K562 (cell line): Measurements from ENCODE around the gene GLMP. TPM values are rescaled to one million over a fixed set of nuclear protein-coding genes. Genes with fewer than 3 reads are reported as not detected.

Experiments used
- ATAC-seq: fragments of 200-7000 bp; cut with Tn5 transposase; 3 replicates; pipeline ENCODE4 v1.9.1; 2020; ENCODE audit warnings: moderate library complexity
- BruUV-seq: library from RNA; stranded (reverse); fragments of 400-500 nt; replicated peaks from 2 replicates; lab custom pipeline; 2021; lab: Mats Ljungman, UMichigan
- CTCF ChIA-PET: fragments of 300-600 bp; formaldehyde crosslinking; extraction: SDS; loops from one replicate; lab custom pipeline; 2021; ENCODE audit warnings: low intra/inter-chr PET ratio; lab: Yijun Ruan, JAX
- POLR2A ChIA-PET: fragments of 300-600, 350-650 bp; sonication (Branson Sonifier 250); formaldehyde crosslinking; extraction: SDS; loops from one replicate; lab custom pipeline; 2021; ENCODE audit warnings: antibody characterized with exemption, inconsistent platforms; lab: Yijun Ruan, JAX
- DNase-seq, 4 experiments: peaks; one replicate each; pipeline versions ENCODE4 v3.0.0 to v3.0.0-alpha.2; 2011 to 2018; ENCODE audit warnings: low spot score in 3 of 4, mixed read lengths in 3 of 4; ENCODE audit errors: extremely low read depth in 1 of 4
- FAIRE-seq: peaks from 2 replicates; lab custom pipeline; 2011; peaks lifted over from hg19 to GRCh38; lab: Jason Lieb, UNC
- H2AFZ ChIP-seq: 2 replicates; pipeline ENCODE4 v1.6.0; 2011; ENCODE audit warnings: low read depth, low read length, control low read depth, inconsistent platforms
- H3K27ac ChIP-seq: fragments of 200-600 bp; 3 replicates; pipeline ENCODE4 v1.8.0; 2011; ENCODE audit warnings: low read depth, mild to moderate bottlenecking, control low read depth, inconsistent platforms, low read length, moderate library complexity, mixed read lengths; ENCODE audit errors: extremely low read depth
- H3K27me3 ChIP-seq, 2 experiments: fragments of 300-600 bp in 1 of 2; 2 replicates in 1 of 2; 3 replicates in 1 of 2; pipeline versions ENCODE4 v1.6.0 to v1.8.0; 2011; ENCODE audit warnings: inconsistent platforms in 2 of 2, low read length in 2 of 2, mild to moderate bottlenecking in 1 of 2, mixed read lengths in 1 of 2, moderate library complexity in 1 of 2; ENCODE audit not compliant: control insufficient read depth in 2 of 2, insufficient read depth in 2 of 2
- H3K36me3 ChIP-seq: fragments of 300-600 bp; 3 replicates; pipeline ENCODE4 v1.8.0; 2011; ENCODE audit warnings: mild to moderate bottlenecking, low read length, inconsistent platforms; ENCODE audit not compliant: control insufficient read depth, insufficient read depth
- H3K4me1 ChIP-seq, 2 experiments: fragments of 200-600 bp in 1 of 2; replicated peaks in 1 of 2; 2 replicates in 1 of 2; 3 replicates in 1 of 2; pipeline versions ENCODE4 v1.5.1 to v1.8.0; 2011; ENCODE audit warnings: inconsistent platforms in 2 of 2, low read length in 2 of 2, mild to moderate bottlenecking in 1 of 2, mixed read lengths in 1 of 2, moderate library complexity in 1 of 2; ENCODE audit not compliant: control insufficient read depth in 2 of 2, insufficient read depth in 2 of 2
- H3K4me2 ChIP-seq: 2 replicates; pipeline ENCODE4 v1.6.1; 2011; ENCODE audit warnings: low read length, control low read depth, inconsistent platforms, mixed read lengths; ENCODE audit not compliant: insufficient read depth
- H3K4me3 ChIP-seq: fragments of 200-600 bp; sonication (generic), shearing (Covaris generic); 2 replicates; pipeline ENCODE4 v1.5.1; 2016; ENCODE audit warnings: control low read depth, inconsistent platforms
- H3K79me2 ChIP-seq: fragments of 200-600 bp; 3 replicates; pipeline ENCODE4 v1.8.0; 2011; ENCODE audit warnings: low read length, inconsistent platforms; ENCODE audit not compliant: control insufficient read depth, insufficient read depth
- H3K9ac ChIP-seq, 2 experiments: 2 replicates each; pipeline versions ENCODE4 v1.6.0 to v1.6.1; 2011; ENCODE audit warnings: low read depth in 2 of 2, low read length in 2 of 2, control low read depth in 1 of 2, inconsistent platforms in 1 of 2, mild to moderate bottlenecking in 1 of 2, mixed read lengths in 1 of 2; ENCODE audit not compliant: insufficient read depth in 1 of 2
- H3K9me1 ChIP-seq: one replicate; pipeline ENCODE4 v1.6.0; 2011; ENCODE audit warnings: inconsistent platforms, mild to moderate bottlenecking, low read length, moderate library complexity; ENCODE audit not compliant: control insufficient read depth, insufficient read depth
- H3K9me3 ChIP-seq: replicated peaks from 2 replicates; pipeline ENCODE4 v1.5.1; 2011; ENCODE audit warnings: low read depth, low read length, inconsistent platforms; ENCODE audit not compliant: control insufficient read depth, insufficient read depth
- H4K20me1 ChIP-seq: replicated peaks from 2 replicates; pipeline ENCODE4 v1.6.1; 2011; ENCODE audit warnings: low read length, inconsistent platforms, mixed read lengths; ENCODE audit not compliant: control insufficient read depth, insufficient read depth
- BCL6 ChIP-seq: fragments of 250-450 bp; sonication (Bioruptor Pico); IDR thresholded peaks from 2 replicates; pipeline ENCODE4 v1.4.0; 2020
- DDX20 ChIP-seq: fragments of 450-650 bp; IDR thresholded peaks from 2 replicates; pipeline ENCODE4 v1.6.1; 2016; ENCODE audit warnings: missing genetic modification characterization, low read depth, mild to moderate bottlenecking, missing compliant biosample characterization, moderate library complexity
- ELK3 ChIP-seq: fragments of 450-650 bp; formaldehyde crosslinking; IDR thresholded peaks from 2 replicates; pipeline ENCODE4 v1.4.0; 2020; ENCODE audit warnings: mild to moderate bottlenecking
- ERF ChIP-seq: fragments of 450-650 bp; formaldehyde crosslinking; IDR thresholded peaks from 2 replicates; pipeline ENCODE4 v1.4.0; 2020; ENCODE audit warnings: mild to moderate bottlenecking, mixed read lengths
- GABPB1 ChIP-seq: sonication (generic); formaldehyde crosslinking; IDR thresholded peaks from 2 replicates; pipeline ENCODE4 v1.8.0; 2022; ENCODE audit warnings: mild to moderate bottlenecking, missing genetic modification reagents
- LCOR ChIP-seq: sonication (generic); formaldehyde crosslinking; IDR thresholded peaks from 2 replicates; pipeline ENCODE4 v1.8.0; 2022; ENCODE audit warnings: mild to moderate bottlenecking, missing genetic modification reagents
- SMC3 ChIP-seq: conservative IDR thresholded peaks from 2 replicates; pipeline ENCODE4 v1.6.1; 2011; ENCODE audit warnings: low read depth, low read length, improper control_type of control experiment; ENCODE audit not compliant: insufficient read depth
- TCF7 ChIP-seq: sonication (generic); IDR thresholded peaks from 2 replicates; pipeline ENCODE4 v1.6.1; 2016; ENCODE audit warnings: antibody characterized with exemption, borderline replicate concordance
- XRCC3 ChIP-seq: fragments of 450-650 bp; IDR thresholded peaks from 2 replicates; pipeline ENCODE4 v1.6.1; 2017; ENCODE audit warnings: mild to moderate bottlenecking, moderate library complexity
- ZNF165 ChIP-seq: fragments of 250-450 bp; sonication (Bioruptor Pico); IDR thresholded peaks from 2 replicates; pipeline ENCODE4 v1.4.0; 2020; ENCODE audit warnings: borderline replicate concordance
- ZNF318 ChIP-seq, 2 experiments: fragments of 450-650 bp; IDR thresholded peaks; 2 replicates each; pipeline ENCODE4 v1.6.1; 2016; ENCODE audit warnings: mild to moderate bottlenecking in 2 of 2, borderline replicate concordance in 1 of 2, low read depth in 1 of 2, moderate library complexity in 1 of 2
- WGBS: fragments of 100-300 bp; shearing (Covaris generic); methylation state at CpG from one replicate; pipeline ENCODE4 v1.1.6; 2016; ENCODE audit warnings: low coverage, mixed read lengths; ENCODE audit not compliant: insufficient coverage; ENCODE audit errors: missing lambda C conversion rate; 5-methylcytosine and 5-hydroxymethylcytosine counted together
- in situ Hi-C: fragments of 300-500 bp; cut with MboI; formaldehyde crosslinking; loops from 4 replicates; pipeline ENCODE4 v1.15.0; 2018; ENCODE audit warnings: inconsistent platforms, mixed read lengths
- intact Hi-C: fragments of 100-400 bp; cut with micrococcal nuclease; formaldehyde crosslinking; loops from 2 replicates; pipeline ENCODE4 v1.14.2; 2022
- polyA plus RNA-seq, 8 experiments: library from polyadenylated mRNA; depleted of rRNA in 4 of 8; stranded (reverse) in 5 of 8; unstranded in 3 of 8; fragments of >200 nt; fragmentation: Nextera tagmentation in 2 of 8; fragmentation: Illumina TruSeq in 1 of 8; extraction: Ambion mirVana in 2 of 8; extraction: Trizol in 1 of 8; gene quantifications; 2 replicates each; pipeline versions ENCODE4 v1.2.1 to v1.2.3, GENCODE V29; 2011 to 2014; ENCODE audit warnings: inconsistent platforms in 1 of 8, missing spikeins in 1 of 8
- total RNA-seq, 7 experiments: library from RNA; depleted of rRNA in 6 of 7; stranded (reverse); fragments of >200 nt in 6 of 7; fragmentation: Illumina TruSeq in 2 of 7; extraction: Trizol in 2 of 7; gene quantifications; 2 replicates each; pipeline versions ENCODE4 v1.2.1 to v1.2.3, GENCODE V29; 2011 to 2021; ENCODE audit warnings: low replicate concordance in 1 of 7

The GLMP gene
- total and polyA plus RNA-seq, 9 of the 15 experiments (the other 6 are each of a cell fraction or from before 2014, with no cell fraction given): 8.3 to 28.2 (median 22.4) TPM

GRCh38 chr1:156281693-156282478 lies 13.6 kb downstream of the GLMP start:
- TSS peak; percentile 62 for BruUV-seq
- H3K4me1 ChIP-seq: peaks cover 6 to 10% of the 10 kb centered on the region in 2 experiments; a peak in 4 of 5 replicates
- H4K20me1 ChIP-seq: peaks cover 11% of the 10 kb centered on the region; the same call in 1 of the 2 replicates
- peak overlapping the region; percentile 93 for H3K27ac ChIP-seq
- ChIA-PET CTCF (no interaction called here), POLR2A (interaction anchor here (0.6 to 6.3 kb wide), 25 partner anchors 10 to 262 kb away, joined by 3 to 63 read pairs (median 4); partner anchors contain the start of genes GLMP and PMF1)
- in situ Hi-C loops (no loop called here), intact Hi-C loops (no loop called here)
- peak overlapping the region; percentile 91 to 97 for H3K9ac ChIP-seq
- peak overlapping the region; percentile 95 for H2AFZ ChIP-seq
- FAIRE-seq: peak; percentile 84
- no peaks in the 10 kb centered on the region for H3K27me3 ChIP-seq
- H3K9me1 ChIP-seq: no peaks in the 10 kb centered on the region
- 3% methylated on average over 17 of the region's 22 CpGs for WGBS
- peak in 1 of 4 experiments; percentile 59 for DNase-seq
- peaks cover 52% of the 10 kb centered on the region for H3K79me2 ChIP-seq
- peaks cover 54% of the 10 kb centered on the region for H3K36me3 ChIP-seq
- peak overlapping the region; percentile 97 for H3K4me3 ChIP-seq
- peak overlapping the region; percentile 100 for H3K4me2 ChIP-seq
- ATAC-seq: peak; percentile 10
- no peaks in the 10 kb centered on the region for H3K9me3 ChIP-seq
- TF ChIP-seq DDX20 (tag) (no peak), SMC3 (no peak), LCOR (0 out of 2 replicates have a peak, but pooled peaks have one; percentile 14), TCF7 (no peak), BCL6 (CRISPR knock-in tag) (no peak), ELK3 (no peak), ZNF318 (IDR thresholded peaks at IDR 0.05; ENCODE audit: borderline replicate concordance in 1 of 2, low read depth in 1 of 2) (no peak), ERF (CRISPR knock-in tag) (no peak), GABPB1 (CRISPR knock-in tag) (no peak), ZNF165 (CRISPR knock-in tag) (no peak), XRCC3 (no peak)
